Esophagus muscularis mucosa (tissue), 3 donors: Measurements from ENCODE around the gene SLC7A11.

Experiments
- POLR2A ChIP-seq: fragments of 450-650 bp; IDR thresholded peaks from one replicate; pipeline ENCODE4 v1.6.1; 2017; ENCODE audit warnings: antibody characterized with exemption, moderate library complexity, mild to moderate bottlenecking, low read depth
- POLR2AphosphoS5 ChIP-seq, 2 donors: sonication (generic); formaldehyde crosslinking; IDR thresholded peaks; one replicate each; pipeline ENCODE4 v1.6.1; 2017; ENCODE audit warnings: antibody characterized with exemption in 2 of 2
- TF ChIP-seq, protein P1 (sequence below), 3 experiments: fragments of 200-600 bp in 2 of 3; fragments of 450-650 bp in 1 of 3; sonication (generic) in 2 of 3; IDR thresholded peaks; one replicate each; pipeline ENCODE4 v1.5.1; 2017 to 2019; ENCODE audit warnings: antibody characterized with exemption in 3 of 3, mild to moderate bottlenecking in 2 of 3, moderate library complexity in 1 of 3

DNA sequence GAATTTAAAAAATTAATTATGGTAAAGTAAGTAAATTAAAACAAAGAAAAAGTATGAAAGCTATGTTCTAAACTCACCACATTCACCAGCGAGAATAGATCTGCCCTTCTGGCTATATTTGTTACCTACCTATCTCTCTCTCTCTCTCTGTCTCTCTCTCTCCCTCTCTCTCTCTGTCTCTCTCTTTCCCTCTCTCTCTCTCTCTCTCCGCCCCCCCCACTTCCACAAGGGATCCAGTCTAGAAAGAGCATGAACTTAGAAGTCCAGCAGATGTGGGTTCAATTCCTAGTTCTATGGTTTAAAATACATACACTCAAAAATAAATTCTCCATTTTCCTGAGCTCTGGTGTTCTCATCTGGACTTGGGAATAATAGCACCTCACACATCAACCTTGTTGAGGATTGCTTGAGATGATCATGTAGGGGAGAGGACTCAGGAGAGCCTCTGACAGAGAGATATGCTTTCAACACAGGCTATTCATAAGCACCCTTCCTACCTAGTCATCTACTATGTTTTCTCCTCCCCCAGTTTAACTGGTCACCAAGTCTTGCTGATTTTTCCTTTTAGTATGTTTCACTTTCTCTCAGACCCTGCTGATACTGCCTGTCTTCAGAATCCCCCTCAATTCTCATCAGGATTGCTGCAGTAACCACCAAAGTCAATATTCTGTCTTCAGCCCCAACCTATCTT is 64.7 kb downstream of the SLC7A11 start:
- TF ChIP-seq, protein P1, sequence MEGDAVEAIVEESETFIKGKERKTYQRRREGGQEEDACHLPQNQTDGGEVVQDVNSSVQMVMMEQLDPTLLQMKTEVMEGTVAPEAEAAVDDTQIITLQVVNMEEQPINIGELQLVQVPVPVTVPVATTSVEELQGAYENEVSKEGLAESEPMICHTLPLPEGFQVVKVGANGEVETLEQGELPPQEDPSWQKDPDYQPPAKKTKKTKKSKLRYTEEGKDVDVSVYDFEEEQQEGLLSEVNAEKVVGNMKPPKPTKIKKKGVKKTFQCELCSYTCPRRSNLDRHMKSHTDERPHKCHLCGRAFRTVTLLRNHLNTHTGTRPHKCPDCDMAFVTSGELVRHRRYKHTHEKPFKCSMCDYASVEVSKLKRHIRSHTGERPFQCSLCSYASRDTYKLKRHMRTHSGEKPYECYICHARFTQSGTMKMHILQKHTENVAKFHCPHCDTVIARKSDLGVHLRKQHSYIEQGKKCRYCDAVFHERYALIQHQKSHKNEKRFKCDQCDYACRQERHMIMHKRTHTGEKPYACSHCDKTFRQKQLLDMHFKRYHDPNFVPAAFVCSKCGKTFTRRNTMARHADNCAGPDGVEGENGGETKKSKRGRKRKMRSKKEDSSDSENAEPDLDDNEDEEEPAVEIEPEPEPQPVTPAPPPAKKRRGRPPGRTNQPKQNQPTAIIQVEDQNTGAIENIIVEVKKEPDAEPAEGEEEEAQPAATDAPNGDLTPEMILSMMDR (IDR thresholded peaks at IDR 0.05): no peak
- TF ChIP-seq POLR2AphosphoS5 (IDR thresholded peaks at IDR 0.05) (no peak), POLR2A (no peak)
